ENCODE measurements around the gene ATG101. TPM values are rescaled to one million over a fixed set of nuclear protein-coding genes. Genes with fewer than 3 reads are reported as not detected.

ATG101 gene
- total RNA-seq, 2 donors from 2014 or later = 26.4 to 30.8 TPM

DNA sequence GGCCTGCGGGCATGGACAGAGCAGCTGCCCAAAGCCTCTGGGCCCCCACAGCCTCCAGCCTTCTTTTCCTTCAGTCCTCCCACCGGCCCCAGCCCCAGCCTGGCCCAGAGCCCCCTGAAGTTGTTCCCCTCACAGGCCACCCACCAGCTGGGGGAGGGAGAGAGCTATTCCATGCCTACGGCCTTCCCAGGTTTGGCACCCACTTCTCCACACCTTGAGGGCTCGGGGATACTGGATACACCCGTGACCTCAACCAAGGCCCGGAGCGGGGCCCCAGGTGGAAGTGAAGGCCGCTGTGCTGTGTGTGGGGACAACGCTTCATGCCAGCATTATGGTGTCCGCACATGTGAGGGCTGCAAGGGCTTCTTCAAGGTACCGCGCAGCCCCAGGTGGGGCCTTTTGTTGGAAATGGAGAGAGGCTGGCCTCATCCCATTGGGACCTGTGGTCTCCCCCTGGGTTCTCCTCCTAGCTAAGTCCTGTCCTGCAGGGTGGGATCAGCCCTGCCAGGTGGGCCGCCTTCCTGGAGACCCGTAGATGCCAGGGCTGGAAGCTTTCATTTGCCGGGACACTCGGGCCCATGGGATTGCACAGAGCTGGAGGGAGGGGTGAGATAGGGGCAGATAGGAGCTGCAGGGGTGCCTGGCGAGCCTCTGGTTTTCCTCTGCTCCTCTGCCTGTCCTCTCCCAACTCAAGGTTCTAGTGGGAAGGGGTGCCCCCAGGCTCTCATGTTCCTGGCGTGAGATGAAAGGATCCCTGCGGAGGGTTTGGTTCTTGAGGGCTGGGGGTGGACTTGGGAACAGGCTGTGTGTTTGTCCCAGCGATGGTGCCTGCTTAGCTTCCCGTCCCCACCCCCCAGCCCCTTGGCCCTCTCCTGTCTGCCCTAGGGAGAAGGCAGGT lies 14.7 kb upstream of the ATG101 start:
- DNase-seq (ENCODE audit: low spot score) = no peak
- intact Hi-C loops (cut with DNase I) = no loop called here

GRCh38 chr12:52055731-52056711 lies 13.8 kb upstream of the ATG101 start:
- no peak for DNase-seq (ENCODE audit: low spot score)
- intact Hi-C loops (cut with DNase I) = no loop called here

DNA sequence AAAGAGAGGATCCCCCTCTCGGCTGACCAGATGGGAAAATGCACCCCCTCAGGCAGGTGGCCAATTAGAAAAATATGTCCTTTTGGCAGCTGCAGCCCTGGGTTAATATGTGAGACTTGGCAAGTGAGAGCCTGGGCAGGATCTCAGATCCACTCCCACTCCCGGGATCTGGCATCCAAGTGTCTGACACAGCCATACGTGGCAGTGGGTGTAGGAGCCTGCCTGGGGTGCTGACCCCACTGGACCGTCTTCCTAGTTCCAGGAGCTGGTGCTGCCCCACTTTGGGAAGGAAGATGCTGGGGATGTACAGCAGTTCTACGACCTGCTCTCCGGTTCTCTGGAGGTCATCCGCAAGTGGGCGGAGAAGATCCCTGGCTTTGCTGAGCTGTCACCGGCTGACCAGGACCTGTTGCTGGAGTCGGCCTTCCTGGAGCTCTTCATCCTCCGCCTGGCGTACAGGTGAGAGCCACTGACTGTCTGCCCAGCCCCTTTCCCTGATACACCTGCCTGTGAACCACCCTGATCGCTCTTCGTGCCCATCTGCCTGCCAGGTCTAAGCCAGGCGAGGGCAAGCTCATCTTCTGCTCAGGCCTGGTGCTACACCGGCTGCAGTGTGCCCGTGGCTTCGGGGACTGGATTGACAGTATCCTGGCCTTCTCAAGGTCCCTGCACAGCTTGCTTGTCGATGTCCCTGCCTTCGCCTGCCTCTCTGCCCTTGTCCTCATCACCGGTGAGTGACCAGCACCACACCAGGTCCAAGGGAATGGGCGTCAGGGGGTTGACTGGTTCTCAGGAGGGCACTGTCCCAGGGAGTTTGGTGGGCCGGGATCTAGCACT lies 12.8 kb upstream of the ATG101 start:
- intact Hi-C loops (cut with DNase I) = no loop called here
- no peak for DNase-seq (ENCODE audit: low spot score)

DNA sequence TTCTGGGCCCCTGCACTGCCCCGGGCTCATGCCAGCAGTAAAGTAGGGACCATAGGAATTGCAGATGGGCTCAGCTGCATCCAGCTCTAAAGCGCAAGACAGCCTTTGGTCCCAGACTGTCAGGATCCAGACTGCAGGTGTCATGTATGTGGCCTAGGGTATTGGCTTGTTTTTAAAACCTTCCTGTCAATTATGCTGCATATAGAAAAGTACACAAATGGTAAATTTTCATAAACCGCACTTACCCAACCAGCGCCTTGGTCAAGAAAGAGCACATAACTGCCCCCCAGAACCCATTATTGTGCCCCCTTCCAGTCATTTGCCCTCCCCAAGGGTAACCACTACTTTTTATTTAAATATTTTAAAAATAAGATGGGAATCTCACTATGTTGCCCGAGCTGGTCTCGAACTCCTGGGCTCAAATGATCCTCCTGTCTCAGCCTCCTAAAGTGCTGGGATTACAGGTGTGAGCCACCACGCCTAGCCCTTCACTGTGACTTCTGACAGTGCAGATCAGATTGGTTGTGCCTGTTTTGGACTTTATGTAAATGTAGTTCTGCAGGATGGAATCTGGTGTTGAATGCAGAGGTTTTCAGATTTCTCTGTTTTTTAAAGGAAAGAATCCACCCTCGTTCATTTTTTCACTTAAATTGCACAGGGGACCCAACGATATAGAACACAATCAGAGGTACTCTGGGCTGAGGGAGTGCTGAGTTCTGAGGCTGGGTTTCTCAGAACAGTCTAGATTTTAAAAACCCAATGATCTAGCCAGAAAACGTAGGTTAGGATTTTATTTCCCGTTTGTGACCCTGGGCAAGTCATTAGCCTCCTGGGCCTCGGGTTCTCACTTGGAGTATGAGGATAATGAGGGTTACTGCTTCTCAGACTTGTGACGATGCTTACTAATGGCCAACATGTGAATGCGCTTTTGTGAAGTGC lies 11.9 kb upstream of the ATG101 start:
- intact Hi-C loops (cut with DNase I) = no loop called here

GRCh38 chr12:52058631-52059361 lies 11.0 kb upstream of the ATG101 start:
- intact Hi-C loops (cut with DNase I) = no loop called here
- no peak for DNase-seq (ENCODE audit: low spot score)

More for the DNA sequence above, 11.9 kb upstream of the ATG101 start:
- DNase-seq (ENCODE audit: low spot score) = no peak

DNA sequence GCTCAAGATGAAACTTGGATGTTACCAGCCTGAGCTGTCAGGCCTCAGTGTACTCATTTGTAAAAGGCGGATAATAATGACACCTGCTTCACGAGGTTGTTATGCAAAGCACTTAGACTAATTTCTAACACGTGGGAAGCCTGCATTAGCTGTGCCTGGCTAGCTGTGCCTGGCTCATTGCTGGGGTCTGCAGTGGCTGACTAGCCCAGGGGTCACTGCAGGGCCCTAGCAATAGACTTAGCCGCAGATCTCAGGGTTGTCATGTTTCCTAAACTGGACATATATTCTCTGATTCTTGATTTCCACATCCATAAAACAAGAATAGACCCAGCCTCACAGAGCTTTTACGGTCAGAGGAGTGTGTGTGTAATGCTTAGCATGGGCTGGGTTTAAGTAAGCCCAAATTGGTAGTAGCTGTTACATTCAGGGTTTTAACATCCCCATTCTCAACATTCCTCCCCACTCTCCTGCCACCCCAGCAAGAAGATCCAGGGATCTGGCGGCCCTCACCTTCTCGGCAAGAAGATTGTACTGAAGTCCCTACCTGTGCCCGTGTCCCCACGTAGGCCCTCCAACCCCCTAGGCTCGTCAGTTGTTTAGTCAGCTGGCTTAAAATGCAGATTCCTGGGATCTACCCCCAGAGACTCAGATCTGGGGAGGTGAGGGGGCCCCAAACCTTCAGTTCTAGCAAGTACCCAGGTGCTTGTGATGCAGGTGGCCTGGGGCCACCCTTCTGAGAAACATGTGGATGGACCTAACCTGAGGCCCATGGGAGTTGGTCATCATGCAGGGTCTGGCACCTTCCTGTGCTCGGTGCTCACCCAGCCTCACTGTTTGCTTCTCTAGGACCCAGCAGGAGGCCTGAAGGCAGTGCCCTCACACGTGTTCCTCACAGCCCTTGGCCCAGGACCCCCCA lies 9.9 kb upstream of the ATG101 start:
- DNase-seq (ENCODE audit: low spot score) = peak; percentile 89
- intact Hi-C loops (cut with DNase I) = no loop called here

DNA sequence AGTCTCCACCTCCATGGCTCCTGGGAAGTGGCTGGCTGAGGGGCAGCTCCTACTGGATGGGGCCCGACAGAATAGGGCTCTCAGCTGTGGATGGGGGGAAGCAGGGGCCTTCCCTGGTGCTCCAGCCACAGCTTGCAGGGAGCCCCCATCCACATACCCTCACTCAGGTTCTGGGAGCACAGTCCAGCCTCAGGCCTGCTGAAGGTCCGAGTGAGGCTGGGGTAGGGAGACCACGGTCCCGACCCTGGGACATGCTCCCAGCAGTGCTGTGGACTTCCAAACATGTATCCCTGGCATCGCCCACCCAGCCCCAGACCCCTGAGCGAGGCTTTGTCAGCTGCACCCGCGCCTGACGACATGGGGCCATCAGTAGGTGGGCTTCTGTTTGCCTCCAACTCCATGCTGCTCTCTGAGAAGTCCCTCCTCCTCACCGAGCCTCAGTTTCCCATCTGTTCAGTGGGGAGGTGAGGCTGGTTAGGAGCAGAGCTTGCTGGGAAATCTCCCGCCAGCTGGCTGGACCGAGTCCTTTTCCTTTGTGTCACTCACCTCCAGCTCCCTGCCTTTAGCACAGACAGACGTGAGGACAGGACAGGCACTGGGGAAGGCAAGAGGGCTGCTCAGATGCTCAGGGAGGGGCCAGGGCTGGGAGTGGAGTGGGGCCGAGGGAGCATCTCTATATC lies 9.1 kb upstream of the ATG101 start:
- intact Hi-C loops (cut with DNase I) = no loop called here
- DNase-seq (ENCODE audit: low spot score) = peak; percentile 87

DNA sequence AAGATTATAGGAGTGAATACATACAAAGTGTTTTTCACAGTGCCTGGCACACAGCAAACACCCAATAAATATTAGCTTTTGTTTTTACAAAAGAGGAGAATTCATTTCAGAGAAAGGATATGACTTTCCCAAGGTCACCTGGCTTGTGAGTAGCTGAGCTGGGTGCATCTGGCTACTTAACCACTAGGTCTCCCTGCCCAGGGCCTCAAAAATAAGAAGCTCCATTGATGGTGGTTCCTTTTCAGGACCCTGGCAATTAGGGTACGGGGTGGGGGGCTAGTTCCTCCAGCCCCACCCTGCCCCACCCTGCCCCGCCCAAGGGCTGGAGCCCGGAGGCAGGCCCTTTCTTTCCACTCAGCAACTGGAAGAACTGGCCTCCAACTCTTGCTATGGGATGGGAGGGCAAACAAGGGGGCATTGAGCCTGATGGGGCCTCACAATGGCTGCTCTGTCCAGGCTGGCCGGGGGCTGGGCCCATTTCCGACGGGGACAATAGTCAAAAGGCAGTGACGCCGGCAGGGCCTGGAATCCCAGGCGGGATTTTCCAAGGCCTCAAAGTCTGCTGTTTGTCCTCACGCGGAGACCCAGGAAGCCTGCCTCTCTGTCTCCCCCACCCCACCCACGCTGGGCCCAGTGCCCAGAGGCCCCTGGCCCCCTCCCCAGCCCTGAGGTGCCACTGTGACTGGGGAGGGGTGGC lies 8.2 kb upstream of the ATG101 start:
- intact Hi-C loops (cut with DNase I) = no loop called here
- DNase-seq (ENCODE audit: low spot score) = no peak

DNA sequence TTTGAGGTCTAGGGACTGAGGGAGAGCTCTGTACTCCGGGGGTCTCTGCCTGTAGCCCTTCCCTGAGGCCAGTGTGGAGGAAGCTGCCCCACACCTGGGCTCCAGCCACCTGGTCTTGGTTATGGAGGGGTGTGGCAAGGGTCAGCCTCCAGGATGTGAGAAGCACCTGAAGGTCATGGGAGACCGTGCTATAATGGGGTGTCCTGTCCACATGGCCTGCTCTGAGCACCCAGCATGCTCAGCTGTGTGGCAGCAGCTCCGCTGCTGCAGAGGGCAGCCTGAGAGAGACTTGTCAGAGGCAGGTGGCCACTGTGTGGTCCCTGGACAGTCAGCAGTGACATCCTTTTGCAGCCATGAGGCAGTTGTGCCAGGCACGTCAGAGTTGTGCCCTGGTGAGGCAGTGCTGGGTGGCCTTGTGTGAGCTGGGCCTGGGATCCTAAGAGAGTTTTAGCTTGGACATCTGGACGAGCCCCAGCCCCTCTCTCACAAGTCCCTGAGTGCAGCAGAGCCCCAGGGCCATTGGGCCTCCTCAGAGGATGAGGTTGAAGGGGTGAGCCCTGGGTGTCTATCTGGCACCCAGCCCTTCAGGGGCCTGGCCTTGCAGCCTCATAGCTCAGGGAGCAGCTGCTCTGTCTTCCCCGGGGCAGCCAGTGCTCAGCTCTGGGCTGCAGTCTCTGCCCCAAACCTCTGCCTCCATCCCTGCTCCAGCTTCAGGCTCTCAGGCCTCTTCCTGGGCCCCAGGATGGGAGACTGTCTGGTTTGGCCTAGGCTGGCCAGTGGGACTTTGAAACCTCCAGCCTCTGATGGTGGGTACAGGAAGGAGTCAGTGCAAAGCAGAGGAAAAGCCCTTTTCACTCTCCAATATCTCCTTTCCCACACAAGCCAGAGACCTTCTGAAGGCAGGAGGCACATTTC lies 7.4 kb upstream of the ATG101 start:
- DNase-seq (ENCODE audit: low spot score) = no peak
- intact Hi-C loops (cut with DNase I) = no loop called here

GRCh38 chr12:52063082-52063924 lies 6.5 kb upstream of the ATG101 start:
- no peak for DNase-seq (ENCODE audit: low spot score)
- intact Hi-C loops (cut with DNase I) = no loop called here

GRCh38 chr12:52063981-52064649 lies 5.7 kb upstream of the ATG101 start:
- intact Hi-C loops (cut with DNase I) = no loop called here
- peak; percentile 93 for DNase-seq (ENCODE audit: low spot score)

DNA sequence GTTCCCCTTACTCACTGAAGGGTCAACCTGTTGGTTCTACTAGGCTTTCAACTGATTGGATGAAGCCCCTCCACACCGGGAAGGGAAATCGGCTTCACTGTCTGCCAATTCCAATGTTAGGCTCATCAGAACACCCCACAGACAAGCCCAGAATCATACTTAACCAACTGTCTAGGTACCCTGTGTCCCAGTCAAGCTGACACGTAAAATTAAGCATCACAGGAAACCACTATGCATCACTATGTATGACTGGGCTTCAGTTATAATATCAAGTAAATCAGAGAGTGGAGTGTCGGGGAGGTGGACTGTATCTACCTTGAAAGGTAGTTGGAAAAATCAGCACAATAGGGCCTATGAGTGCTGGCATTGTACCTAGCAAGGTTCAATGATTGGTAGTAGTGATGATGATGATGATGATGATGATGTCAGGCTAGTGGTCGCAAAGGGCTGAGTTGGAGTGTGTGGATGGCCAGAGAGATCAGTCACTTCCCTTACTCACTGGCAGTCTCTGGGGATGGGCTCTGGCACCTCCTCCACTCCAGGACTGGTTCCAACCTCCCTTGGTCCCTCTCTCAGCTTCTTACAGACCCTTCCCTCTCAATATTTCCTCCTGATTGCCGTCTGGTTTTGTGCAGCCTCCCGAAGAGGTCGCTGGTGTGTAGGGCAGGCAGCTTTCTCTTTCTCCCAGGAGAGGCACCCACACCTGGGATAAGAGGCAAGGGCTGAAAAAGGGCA lies 3.3 kb upstream of the ATG101 start:
- no peak for DNase-seq (ENCODE audit: low spot score)
- intact Hi-C loops (cut with DNase I) = no loop called here

- no peak for DNase-seq (ENCODE audit: low spot score)
- intact Hi-C loops (cut with DNase I) = no loop called here
These were observed 2.8 kb upstream of the ATG101 start for GRCh38 chr12:52067081-52067374.

Data from posterior vena cava (tissue), 2 donors.